Endometrial microvascular endothelial cells (primary cell): ENCODE results near the gene TNFRSF4. TPM values are rescaled to one million over a fixed set of nuclear protein-coding genes. Genes with fewer than 3 reads are reported as not detected.

Experiments
- in situ Hi-C: cut with HindIII; loops from 2 replicates; pipeline ENCODE4 v1.10.0; 2017; ENCODE audit warnings: low sequenced_read_pairs, low pct_unique_long_range_greater_than_20kb; ENCODE audit errors: inconsistent ontology term
- total RNA-seq: library from RNA; depleted of rRNA; stranded (reverse); fragments of >200 nt; gene quantifications from one replicate; pipeline ENCODE4 v1.2.3, GENCODE V29; 2015; ENCODE audit errors: inconsistent ontology term

The TNFRSF4 gene
- total RNA-seq, 1 donor from 2014 or later = not detected

- in situ Hi-C loops = no loop called here
These were observed 32.8 kb upstream of the TNFRSF4 start, which contains the start of gene C1QTNF12 for GRCh38 chr1:1246577-1247340. C1QTNF12 (minus strand) TSS chr1:1246722; CDS start chr1:1246690, 32 bp downstream.

GRCh38 chr1:1245817-1246576 lies 32.0 kb upstream of the TNFRSF4 start:
- in situ Hi-C loops = no loop called here

GRCh38 chr1:1245178-1245816 lies 31.3 kb upstream of the TNFRSF4 start:
- in situ Hi-C loops = no loop called here

GRCh38 chr1:1244192-1244811 lies 30.3 kb upstream of the TNFRSF4 start:
- in situ Hi-C loops = no loop called here

- in situ Hi-C loops = no loop called here
These were observed 29.8 kb upstream of the TNFRSF4 start for GRCh38 chr1:1243807-1244191.

GRCh38 chr1:1243266-1243660 lies 29.3 kb upstream of the TNFRSF4 start:
- in situ Hi-C loops = no loop called here

GRCh38 chr1:1242461-1243265 lies 28.7 kb upstream of the TNFRSF4 start:
- in situ Hi-C loops = no loop called here

- in situ Hi-C loops = no loop called here
These were observed 27.8 kb upstream of the TNFRSF4 start for GRCh38 chr1:1241588-1242219.

- in situ Hi-C loops = no loop called here
These were observed 27.1 kb upstream of the TNFRSF4 start for GRCh38 chr1:1240822-1241587.

GRCh38 chr1:1240348-1240732 lies 26.4 kb upstream of the TNFRSF4 start:
- in situ Hi-C loops = no loop called here

- in situ Hi-C loops = no loop called here
These were observed 25.8 kb upstream of the TNFRSF4 start for GRCh38 chr1:1239614-1240347.

GRCh38 chr1:1239227-1239613 lies 25.3 kb upstream of the TNFRSF4 start:
- in situ Hi-C loops = no loop called here

- in situ Hi-C loops = no loop called here
These were observed 24.8 kb upstream of the TNFRSF4 start for GRCh38 chr1:1238702-1239178.

GRCh38 chr1:1237874-1238701 lies 24.1 kb upstream of the TNFRSF4 start:
- in situ Hi-C loops = no loop called here

- in situ Hi-C loops = no loop called here
These were observed 23.3 kb upstream of the TNFRSF4 start for GRCh38 chr1:1236945-1237873.
